T-cell (primary cell): ENCODE results near the gene TLE4. TPM values are rescaled to one million over a fixed set of nuclear protein-coding genes. Genes with fewer than 3 reads are reported as not detected.
A peak's percentile ranks its signal among the peaks of the same experiment; 100 is the strongest.

Experiments used
- ATAC-seq, 4 experiments: fragments of 200-7000 bp in 3 of 4; fragments of 150-1000 bp in 1 of 4; cut with Tn5 transposase; replicated peaks in 1 of 4; 1 replicate in 3 of 4; 2 replicates in 1 of 4; pipeline ENCODE4 v1.10.0; 2021; ENCODE audit warnings: moderate library complexity in 3 of 4, mild to moderate bottlenecking in 2 of 4, moderate number of reproducible peaks in 1 of 4
- CTCF ChIA-PET, 2 donors: fragments of 300-600 bp; sonication (Branson Sonifier 250); formaldehyde crosslinking; loops; one replicate each; lab custom pipeline; 2022; ENCODE audit warnings: antibody characterized with exemption in 2 of 2; lab: Charles Lee
- POLR2A ChIA-PET, 2 donors: fragments of 300-600 bp; sonication (Branson Sonifier 250); formaldehyde crosslinking; loops; one replicate each; lab custom pipeline; 2022; ENCODE audit warnings: antibody characterized with exemption in 2 of 2; lab: Charles Lee
- DNase-seq, 35 experiments: peaks; one replicate each; pipeline versions ENCODE4 v3.0.0 to v3.0.0-alpha.2; 2013 to 2023
- H3K27ac ChIP-seq: one replicate; pipeline ENCODE4 v1.5.1; 2013; ENCODE audit warnings: low read length
- H3K27me3 ChIP-seq, 2 experiments: replicated peaks in 1 of 2; 1 replicate in 1 of 2; 2 replicates in 1 of 2; pipeline versions ENCODE4 v1.6.1 to v1.7.0; 2013; ENCODE audit warnings: low read length in 1 of 2, mixed read lengths in 1 of 2; ENCODE audit not compliant: control insufficient read depth in 2 of 2, insufficient read depth in 2 of 2; ENCODE audit errors: extremely low read depth in 1 of 2
- H3K36me3 ChIP-seq, 2 donors: 1 replicate in 1 of 2; 2 replicates in 1 of 2; pipeline versions ENCODE4 v1.6.1 to v1.7.0; 2013; ENCODE audit warnings: low read length in 1 of 2; ENCODE audit not compliant: control insufficient read depth in 2 of 2, insufficient read depth in 1 of 2; ENCODE audit errors: extremely low read depth in 1 of 2
- H3K4me1 ChIP-seq, 2 experiments: 1 replicate in 1 of 2; 2 replicates in 1 of 2; pipeline versions ENCODE4 v1.6.1 to v1.7.0; 2013; ENCODE audit warnings: low read length in 2 of 2, mixed read lengths in 1 of 2; ENCODE audit not compliant: insufficient read depth in 2 of 2, control insufficient read depth in 1 of 2; ENCODE audit errors: extremely low read depth in 1 of 2
- H3K4me3 ChIP-seq, 2 donors: 1 replicate in 1 of 2; 2 replicates in 1 of 2; pipeline versions ENCODE4 v1.5.1 to v1.7.0; 2013; ENCODE audit warnings: mild to moderate bottlenecking in 2 of 2, low read length in 1 of 2, moderate library complexity in 1 of 2; ENCODE audit not compliant: control insufficient read depth in 1 of 2; ENCODE audit errors: extremely low read depth in 1 of 2
- H3K9me3 ChIP-seq: 2 replicates; pipeline ENCODE4 v1.7.0; 2013
- H3K27ac Mint-ChIP-seq, 2 donors: one replicate each; pipeline ENCODE4 v1.8.0; 2020 to 2021; ENCODE audit warnings: mild to moderate bottlenecking in 2 of 2, mixed read lengths in 2 of 2
- H3K27me3 Mint-ChIP-seq, 2 donors: one replicate each; pipeline ENCODE4 v1.8.0; 2021 to 2022; ENCODE audit warnings: mixed read lengths in 2 of 2
- H3K36me3 Mint-ChIP-seq: one replicate; pipeline ENCODE4 v1.8.0; 2021; ENCODE audit warnings: mixed read lengths
- H3K4me1 Mint-ChIP-seq, 3 donors: one replicate each; pipeline ENCODE4 v1.8.0; 2020 to 2022; ENCODE audit warnings: mixed read lengths in 3 of 3, mild to moderate bottlenecking in 1 of 3
- H3K4me3 Mint-ChIP-seq, 3 donors: one replicate each; pipeline ENCODE4 v1.8.0; 2020 to 2022; ENCODE audit warnings: mild to moderate bottlenecking in 3 of 3, mixed read lengths in 3 of 3, moderate library complexity in 3 of 3
- H3K9me3 Mint-ChIP-seq, 3 donors: one replicate each; pipeline ENCODE4 v1.8.0; 2020 to 2022; ENCODE audit warnings: mixed read lengths in 3 of 3
- WGBS: methylation state at CpG from one replicate; pipeline ENCODE4 v1.1.5; 2013; ENCODE audit warnings: missing lambda C conversion rate; ENCODE audit not compliant: insufficient coverage; 5-methylcytosine and 5-hydroxymethylcytosine counted together
- total RNA-seq, 35 experiments: library from RNA in 6 of 35; stranded (reverse) in 6 of 35; fragments of 120-200 nt in 1 of 35; gene quantifications; one replicate each; pipeline versions ENCODE4 v1.2.1 to v1.2.4 and lab custom pipeline; 2013 to 2026

TLE4 gene
- total RNA-seq, 5 donors from 2014 or later (not counting 1 experiment from before 2014, with no cell fraction given), result 65.9 to 138 (median 78.7) TPM

- WGBS, result no CpG with 5 or more reads among the region's 3 CpGs
- peaks cover 0 to 3% of the 10 kb centered on the region in 2 donors for H3K36me3 ChIP-seq
- no peak overlapping the region for H3K27ac Mint-ChIP-seq
- H3K9me3 Mint-ChIP-seq, result no peaks in the 10 kb centered on the region
- no peak overlapping the region for H3K27ac ChIP-seq
- DNase-seq (no peak), ATAC-seq (no peak)
- H3K9me3 ChIP-seq, result no peaks in the 10 kb centered on the region
- H3K4me3 Mint-ChIP-seq, result no peak overlapping the region
- ChIA-PET POLR2A (interaction anchor here in 1 of 2 donors (0.6 to 0.8 kb wide), 2 partner anchors 17 to 97 kb away, joined by 3 read pairs; partner anchors contain the start of gene TLE4), CTCF (interaction anchor here in 1 of 2 donors (0.6 kb wide), 1 partner anchor 29 kb away, joined by 5 read pairs; no protein-coding TSS in a partner anchor)
- no peaks in the 10 kb centered on the region for H3K27me3 ChIP-seq
- peaks cover 77 to 84% (median 79%) of the 10 kb centered on the region in 3 donors for H3K4me1 Mint-ChIP-seq
- H3K4me1 ChIP-seq, result peaks cover 14 to 19% of the 10 kb centered on the region in 2 experiments
- no peak overlapping the region for H3K4me3 ChIP-seq
- peaks cover 34% of the 10 kb centered on the region for H3K36me3 Mint-ChIP-seq
- no peaks in the 10 kb centered on the region for H3K27me3 Mint-ChIP-seq
Observed at GRCh38 chr9:79588488-79589223, 16.9 kb downstream of the TLE4 start.

DNA sequence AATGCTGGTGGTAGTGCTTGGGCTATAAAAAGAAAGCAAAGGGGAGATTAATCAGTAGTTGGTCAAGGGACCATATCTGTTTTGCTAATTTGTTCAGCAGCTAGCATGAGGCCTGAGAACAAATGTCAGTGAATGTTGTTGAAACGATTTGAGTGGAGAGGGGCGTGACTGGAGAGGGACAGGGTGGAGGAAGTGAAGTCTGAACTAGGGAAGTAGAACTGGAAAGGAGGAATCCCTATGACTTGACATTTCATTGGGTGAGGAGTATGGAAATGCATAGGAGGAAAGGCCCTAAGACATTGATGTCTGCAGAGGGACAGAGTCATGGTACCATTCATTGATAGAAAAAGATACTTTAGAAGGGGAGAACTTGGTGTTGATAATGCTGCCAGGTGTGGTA is 19.7 kb downstream of the TLE4 start:
- 85% methylated on average over 2 of the region's 2 CpGs for WGBS
- H3K9me3 ChIP-seq, result no peaks in the 10 kb centered on the region
- POLR2A ChIA-PET, result interaction anchor here in 1 of 2 donors (1.5 kb wide), 1 partner anchor 20 kb away, joined by 7 read pairs; the partner anchor contains the start of gene TLE4
- H3K27ac ChIP-seq, result no peak overlapping the region
- peaks cover 7 to 30% of the 10 kb centered on the region in 2 experiments for H3K4me1 ChIP-seq
- H3K27me3 Mint-ChIP-seq, result no peaks in the 10 kb centered on the region
- H3K4me3 ChIP-seq, result no peak overlapping the region
- H3K36me3 ChIP-seq, result peaks cover 0 to under 1% of the 10 kb centered on the region in 2 donors
- peaks cover 74 to 84% (median 77%) of the 10 kb centered on the region in 3 donors for H3K4me1 Mint-ChIP-seq
- no peak for ATAC-seq
- H3K27ac Mint-ChIP-seq, result peak overlapping the region in 1 of 2 donors; percentile 29
- peaks cover 25% of the 10 kb centered on the region for H3K36me3 Mint-ChIP-seq
- CTCF ChIA-PET, result no interaction called here
- DNase-seq, result no peak
- H3K4me3 Mint-ChIP-seq, result peak overlapping the region in 1 of 3 donors; percentile 67
- no peaks in the 10 kb centered on the region for H3K27me3 ChIP-seq
- no peaks in the 10 kb centered on the region for H3K9me3 Mint-ChIP-seq

- H3K4me3 ChIP-seq, result no peak overlapping the region
- H3K36me3 ChIP-seq, result no peaks in the 10 kb centered on the region
- no peak overlapping the region for H3K27ac ChIP-seq
- WGBS, result 0% methylated on average over 2 of the region's 4 CpGs
- Mint-ChIP-seq H3K36me3 (peaks cover 30% of the 10 kb centered on the region), H3K4me1 (peaks cover 83 to 90% (median 83%) of the 10 kb centered on the region in 3 donors), H3K27me3 (no peaks in the 10 kb centered on the region), H3K4me3 (peak overlapping the region; percentile 25 to 67 (median 31)), H3K27ac (peak overlapping the region in 1 of 2 donors; percentile 4), H3K9me3 (no peaks in the 10 kb centered on the region)
- ATAC-seq (peak; percentile 19 to 73 (median 70)), DNase-seq (peak in 4 of 35 experiments; percentile 5 to 65 (median 17))
- no peaks in the 10 kb centered on the region for H3K27me3 ChIP-seq
- H3K9me3 ChIP-seq, result no peaks in the 10 kb centered on the region
- ChIA-PET CTCF (no interaction called here), POLR2A (interaction anchor here in 1 of 2 donors (0.9 kb wide), 1 partner anchor 21 kb away, joined by 4 read pairs; the partner anchor contains the start of gene TLE4)
- H3K4me1 ChIP-seq, result peaks cover 7 to 30% of the 10 kb centered on the region in 2 experiments
Observed at GRCh38 chr9:79592726-79593493, 21.1 kb downstream of the TLE4 start.

GRCh38 chr9:79598562-79599345 is 27.0 kb downstream of the TLE4 start:
- H3K27ac Mint-ChIP-seq, result no peak overlapping the region
- H3K9me3 ChIP-seq, result peaks cover 2% of the 10 kb centered on the region
- CTCF ChIA-PET, result interaction anchor here in 1 of 2 donors (0.6 kb wide), 1 partner anchor 1621 kb away, joined by 3 read pairs; no protein-coding TSS in a partner anchor
- POLR2A ChIA-PET, result no interaction called here
- no peak overlapping the region for H3K4me3 Mint-ChIP-seq
- WGBS, result no CpG with 5 or more reads among the region's 4 CpGs
- peaks cover 0 to 14% (median 3%) of the 10 kb centered on the region in 3 donors for H3K9me3 Mint-ChIP-seq
- H3K27me3 Mint-ChIP-seq, result no peaks in the 10 kb centered on the region
- H3K4me1 Mint-ChIP-seq, result peaks cover 56 to 71% (median 60%) of the 10 kb centered on the region in 3 donors
- ATAC-seq (no peak), DNase-seq (no peak)
- H3K36me3 Mint-ChIP-seq, result peaks cover 40% of the 10 kb centered on the region
- H3K4me3 ChIP-seq, result no peak overlapping the region
- no peak overlapping the region for H3K27ac ChIP-seq
- no peaks in the 10 kb centered on the region for H3K27me3 ChIP-seq
- peaks cover 3 to 16% of the 10 kb centered on the region in 2 experiments for H3K4me1 ChIP-seq
- peaks cover 0 to 3% of the 10 kb centered on the region in 2 donors for H3K36me3 ChIP-seq

DNA sequence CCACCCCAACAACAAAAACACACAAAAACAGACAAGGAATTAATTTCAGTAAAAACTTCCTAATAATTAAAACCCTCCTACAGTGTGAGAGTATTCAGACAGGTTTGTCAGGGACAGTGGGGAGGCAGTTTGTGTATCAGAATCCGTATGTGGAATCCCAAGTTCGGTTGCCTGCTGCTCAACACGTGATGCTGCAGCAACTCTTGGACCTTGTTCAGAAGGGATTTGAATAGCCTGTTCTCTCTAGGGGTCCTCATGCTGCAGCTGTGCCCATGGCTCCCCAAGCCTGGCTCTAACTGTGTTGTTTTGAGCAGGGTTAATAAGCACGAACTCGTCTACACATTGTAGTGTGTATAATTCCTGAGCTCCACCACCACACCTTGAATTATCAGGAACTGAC is 28.7 kb downstream of the TLE4 start:
- WGBS, result 94% methylated on average over 3 of the region's 5 CpGs
- DNase-seq, result no peak
- Mint-ChIP-seq H3K27ac (no peak overlapping the region), H3K4me1 (peaks cover 42 to 57% (median 44%) of the 10 kb centered on the region in 3 donors), H3K9me3 (peaks cover 0 to 14% (median 3%) of the 10 kb centered on the region in 3 donors), H3K36me3 (peaks cover 36% of the 10 kb centered on the region), H3K27me3 (no peaks in the 10 kb centered on the region), H3K4me3 (no peak overlapping the region)
- ATAC-seq, result no peak
- POLR2A ChIA-PET, result no interaction called here
- Histone ChIP-seq H3K4me3 (no peak overlapping the region), H3K27ac (no peak overlapping the region), H3K4me1 (peaks cover 7 to 14% of the 10 kb centered on the region in 2 experiments), H3K27me3 (no peaks in the 10 kb centered on the region), H3K9me3 (peaks cover 2% of the 10 kb centered on the region), H3K36me3 (peaks cover 0 to 3% of the 10 kb centered on the region in 2 donors)
- CTCF ChIA-PET, result no interaction called here
